Measurements from ENCODE around the gene SNX6.

GRCh38 chr14:34596891-34597290 lies 33.1 kb downstream of the SNX6 start:
- TF ChIP-seq CTCF (conservative IDR thresholded peaks at IDR 0.05; ENCODE audit: low read depth, low read length) (no peak), EZH2 (IDR thresholded peaks at IDR 0.05; ENCODE audit: low read length, unreplicated experiment) (no peak), EZH2phosphoT487 (IDR thresholded peaks at IDR 0.05; ENCODE audit: borderline replicate concordance, low read length) (no peak)
